ENCODE measurements around the gene CDHR2. TPM values are rescaled to one million over a fixed set of nuclear protein-coding genes. Genes with fewer than 3 reads are reported as not detected.

CDHR2 gene
- total RNA-seq, 1 experiment from 2014 or later: 0.10 TPM

DNA sequence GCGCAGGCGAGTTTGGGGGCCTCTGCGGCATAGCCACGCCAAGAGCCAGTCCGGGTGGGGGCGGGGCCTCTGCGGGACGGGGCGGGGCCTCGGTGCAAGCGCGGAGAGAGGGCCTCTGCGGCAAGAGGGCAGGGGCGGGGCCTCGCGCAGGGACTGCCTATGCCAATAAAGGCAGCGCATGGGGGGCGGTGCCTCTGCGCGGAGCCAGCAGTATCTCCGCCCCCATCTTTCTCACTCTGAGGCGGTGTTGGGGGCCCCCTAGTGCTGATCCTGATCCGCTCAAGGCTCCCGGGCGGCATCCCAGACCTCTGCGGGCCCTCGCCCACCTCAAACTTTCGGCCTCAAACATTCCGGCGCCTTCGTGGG is 70.0 kb downstream of the CDHR2 start:
- H3K9me3 ChIP-seq (ENCODE audit: control insufficient read depth in 1 of 2, insufficient read depth in 1 of 2, low read depth in 1 of 2, low read length in 2 of 2): no peaks in the 10 kb centered on the region
- H2AFZ ChIP-seq (ENCODE audit: low read depth, low read length, poor library complexity, severe bottlenecking): peak overlapping the region; percentile 74
- intact Hi-C loops (cut with micrococcal nuclease): loop anchor here (1.0 kb wide), 2 partner anchors 45 to 203 kb away; partner anchors contain the start of gene CLTB
- H3K4me3 ChIP-seq (replicated peaks in 1 of 2; ENCODE audit: low read depth in 1 of 2, low read length in 2 of 2): peak overlapping the region; percentile 30 to 37
- ChIA-PET POLR2A (no interaction called here), RAD21 (ENCODE audit: low non-redundant PET in 1 of 2, low total read pairs in 2 of 2, uncharacterized antibody in 2 of 2, unreplicated experiment in 2 of 2) (no interaction called here), CTCF (no interaction called here)
- H4K20me1 ChIP-seq (ENCODE audit: insufficient read depth): no peaks in the 10 kb centered on the region
- H3K36me3 ChIP-seq (ENCODE audit: control insufficient read depth in 1 of 2, insufficient read depth in 2 of 2, low read length in 2 of 2): no peaks in the 10 kb centered on the region
- no peak overlapping the region for H3K9ac ChIP-seq (ENCODE audit: low read length)
- DNase-seq (ENCODE audit: low read depth, low spot score): peak; percentile 79
- H3K79me2 ChIP-seq (ENCODE audit: insufficient read depth, low read length): no peaks in the 10 kb centered on the region
- peaks cover 15 to 27% of the 10 kb centered on the region in 2 experiments for H3K4me1 ChIP-seq (ENCODE audit: control insufficient read depth in 1 of 2, insufficient read depth in 2 of 2, low read length in 2 of 2)
- H3K4me2 ChIP-seq (ENCODE audit: low read length): peak overlapping the region; percentile 71
- BruUV-seq (replicated peaks): no TSS peak
- peak; percentile 99 for ATAC-seq
- H3K27me3 ChIP-seq (ENCODE audit: insufficient read depth, low read length): no peaks in the 10 kb centered on the region
- no peaks in the 10 kb centered on the region for H3K9me2 ChIP-seq (ENCODE audit: insufficient read depth)
- H3K27ac ChIP-seq (ENCODE audit: low read depth, low read length): no peak overlapping the region
- TF ChIP-seq, protein P1, sequence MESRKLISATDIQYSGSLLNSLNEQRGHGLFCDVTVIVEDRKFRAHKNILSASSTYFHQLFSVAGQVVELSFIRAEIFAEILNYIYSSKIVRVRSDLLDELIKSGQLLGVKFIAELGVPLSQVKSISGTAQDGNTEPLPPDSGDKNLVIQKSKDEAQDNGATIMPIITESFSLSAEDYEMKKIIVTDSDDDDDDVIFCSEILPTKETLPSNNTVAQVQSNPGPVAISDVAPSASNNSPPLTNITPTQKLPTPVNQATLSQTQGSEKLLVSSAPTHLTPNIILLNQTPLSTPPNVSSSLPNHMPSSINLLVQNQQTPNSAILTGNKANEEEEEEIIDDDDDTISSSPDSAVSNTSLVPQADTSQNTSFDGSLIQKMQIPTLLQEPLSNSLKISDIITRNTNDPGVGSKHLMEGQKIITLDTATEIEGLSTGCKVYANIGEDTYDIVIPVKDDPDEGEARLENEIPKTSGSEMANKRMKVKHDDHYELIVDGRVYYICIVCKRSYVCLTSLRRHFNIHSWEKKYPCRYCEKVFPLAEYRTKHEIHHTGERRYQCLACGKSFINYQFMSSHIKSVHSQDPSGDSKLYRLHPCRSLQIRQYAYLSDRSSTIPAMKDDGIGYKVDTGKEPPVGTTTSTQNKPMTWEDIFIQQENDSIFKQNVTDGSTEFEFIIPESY (IDR thresholded peaks at IDR 0.05; ENCODE audit: extremely low read depth, insufficient replicate concordance, low read length): no peak
- TF ChIP-seq CEBPB (IDR thresholded peaks at IDR 0.05; ENCODE audit: low read depth): no peak
- TF ChIP-seq ZNF274 (IDR thresholded peaks at IDR 0.05; ENCODE audit: low read depth, low read length): no peak
- TF ChIP-seq POLR2A (IDR thresholded peaks at IDR 0.05; ENCODE audit: borderline replicate concordance, extremely low read depth, insufficient read depth, insufficient read length): no peak
- TF ChIP-seq, protein P2, sequence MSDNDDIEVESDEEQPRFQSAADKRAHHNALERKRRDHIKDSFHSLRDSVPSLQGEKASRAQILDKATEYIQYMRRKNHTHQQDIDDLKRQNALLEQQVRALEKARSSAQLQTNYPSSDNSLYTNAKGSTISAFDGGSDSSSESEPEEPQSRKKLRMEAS (IDR thresholded peaks at IDR 0.05): peak; percentile 65; the same call in 1 of the 2 replicates
- TF ChIP-seq YY1 (IDR thresholded peaks at IDR 0.05; ENCODE audit: extremely low read depth, insufficient replicate concordance, low read depth, low read length): peak; percentile 21
- TF ChIP-seq TCF7L2 (IDR thresholded peaks at IDR 0.05; ENCODE audit: borderline replicate concordance, extremely low read depth, insufficient read depth, insufficient read length): no peak
- 0 out of 2 replicates have a peak, but pooled peaks have one; percentile 22 for TF ChIP-seq POLR2AphosphoS5 (IDR thresholded peaks at IDR 0.05; ENCODE audit: low read depth, low read length)
- no peak; the same call in 1 of the 2 replicates for TF ChIP-seq SP1 (IDR thresholded peaks at IDR 0.05; ENCODE audit: low read depth)
- no peak for TF ChIP-seq FOSL1 (IDR thresholded peaks at IDR 0.05; ENCODE audit: low read depth)
- no peak for TF ChIP-seq EZH2phosphoT487 (IDR thresholded peaks at IDR 0.05; ENCODE audit: borderline replicate concordance)
- no peak for TF ChIP-seq EZH2 (IDR thresholded peaks at IDR 0.05)
- TF ChIP-seq RAD21 (IDR thresholded peaks at IDR 0.05; ENCODE audit: low read depth): peak; percentile 95
- peak; percentile 61; the same call in 1 of the 2 replicates for TF ChIP-seq EGR1 (IDR thresholded peaks at IDR 0.05; ENCODE audit: low read depth)
- no peak for TF ChIP-seq JUND (IDR thresholded peaks at IDR 0.05)
- TF ChIP-seq ZFX (IDR thresholded peaks at IDR 0.05): no peak
- TF ChIP-seq, protein P3, sequence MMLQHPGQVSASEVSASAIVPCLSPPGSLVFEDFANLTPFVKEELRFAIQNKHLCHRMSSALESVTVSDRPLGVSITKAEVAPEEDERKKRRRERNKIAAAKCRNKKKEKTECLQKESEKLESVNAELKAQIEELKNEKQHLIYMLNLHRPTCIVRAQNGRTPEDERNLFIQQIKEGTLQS (IDR thresholded peaks at IDR 0.05): no peak
- no peak for TF ChIP-seq ELF1 (IDR thresholded peaks at IDR 0.05; ENCODE audit: borderline replicate concordance, low read depth)
- TF ChIP-seq SIN3A (IDR thresholded peaks at IDR 0.05; ENCODE audit: low read depth): no peak
- TF ChIP-seq CBX3 (IDR thresholded peaks at IDR 0.05; ENCODE audit: low read depth): no peak
- TF ChIP-seq, protein P4, sequence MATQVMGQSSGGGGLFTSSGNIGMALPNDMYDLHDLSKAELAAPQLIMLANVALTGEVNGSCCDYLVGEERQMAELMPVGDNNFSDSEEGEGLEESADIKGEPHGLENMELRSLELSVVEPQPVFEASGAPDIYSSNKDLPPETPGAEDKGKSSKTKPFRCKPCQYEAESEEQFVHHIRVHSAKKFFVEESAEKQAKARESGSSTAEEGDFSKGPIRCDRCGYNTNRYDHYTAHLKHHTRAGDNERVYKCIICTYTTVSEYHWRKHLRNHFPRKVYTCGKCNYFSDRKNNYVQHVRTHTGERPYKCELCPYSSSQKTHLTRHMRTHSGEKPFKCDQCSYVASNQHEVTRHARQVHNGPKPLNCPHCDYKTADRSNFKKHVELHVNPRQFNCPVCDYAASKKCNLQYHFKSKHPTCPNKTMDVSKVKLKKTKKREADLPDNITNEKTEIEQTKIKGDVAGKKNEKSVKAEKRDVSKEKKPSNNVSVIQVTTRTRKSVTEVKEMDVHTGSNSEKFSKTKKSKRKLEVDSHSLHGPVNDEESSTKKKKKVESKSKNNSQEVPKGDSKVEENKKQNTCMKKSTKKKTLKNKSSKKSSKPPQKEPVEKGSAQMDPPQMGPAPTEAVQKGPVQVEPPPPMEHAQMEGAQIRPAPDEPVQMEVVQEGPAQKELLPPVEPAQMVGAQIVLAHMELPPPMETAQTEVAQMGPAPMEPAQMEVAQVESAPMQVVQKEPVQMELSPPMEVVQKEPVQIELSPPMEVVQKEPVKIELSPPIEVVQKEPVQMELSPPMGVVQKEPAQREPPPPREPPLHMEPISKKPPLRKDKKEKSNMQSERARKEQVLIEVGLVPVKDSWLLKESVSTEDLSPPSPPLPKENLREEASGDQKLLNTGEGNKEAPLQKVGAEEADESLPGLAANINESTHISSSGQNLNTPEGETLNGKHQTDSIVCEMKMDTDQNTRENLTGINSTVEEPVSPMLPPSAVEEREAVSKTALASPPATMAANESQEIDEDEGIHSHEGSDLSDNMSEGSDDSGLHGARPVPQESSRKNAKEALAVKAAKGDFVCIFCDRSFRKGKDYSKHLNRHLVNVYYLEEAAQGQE (IDR thresholded peaks at IDR 0.05; ENCODE audit: low read depth): no peak
- no peak for TF ChIP-seq SRF (IDR thresholded peaks at IDR 0.05; ENCODE audit: low read depth)

Data from HCT116 (cell line).